Tongue (tissue), 3 donors: ENCODE data around the gene SLC34A2. TPM values are rescaled to one million over a fixed set of nuclear protein-coding genes. Genes with fewer than 3 reads are reported as not detected.

Source experiments
- DNase-seq: peaks from one replicate; pipeline ENCODE4 v3.0.0-alpha.2; 2015
- small RNA-seq: library from RNA; depleted of rRNA; stranded (forward); fragments of <200 nt; gene quantifications from one replicate; pipeline ENCODE3, GENCODE V24; 2014; ENCODE audit warnings: low replicate concordance
- total RNA-seq: library from RNA; depleted of rRNA; stranded (reverse); fragments of >200 nt; gene quantifications from one replicate; pipeline ENCODE4 v1.2.3, GENCODE V29; 2014

Gene SLC34A2
- total RNA-seq, 1 donor from 2014 or later = 10.7 TPM

DNA sequence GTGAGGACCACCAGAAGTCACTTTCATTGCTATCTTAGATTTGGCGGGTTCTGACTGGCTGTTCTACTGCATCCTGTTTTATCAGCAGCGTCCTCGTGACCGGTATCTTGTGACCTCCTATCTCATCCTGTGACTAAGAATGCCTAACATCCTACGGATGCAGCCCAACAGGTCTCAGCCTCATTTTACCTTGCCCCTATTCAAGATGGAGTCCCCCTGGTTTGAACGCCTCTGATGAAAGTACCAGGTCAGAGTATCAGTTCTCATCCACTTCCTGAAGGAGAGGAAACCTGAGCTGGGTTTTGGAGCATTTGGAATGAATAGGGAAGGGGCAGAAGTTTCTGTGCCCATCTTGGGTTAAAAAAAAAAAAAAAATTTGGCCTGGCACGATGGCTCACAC is 70.2 kb downstream of the SLC34A2 start:
- no peak for DNase-seq

DNA sequence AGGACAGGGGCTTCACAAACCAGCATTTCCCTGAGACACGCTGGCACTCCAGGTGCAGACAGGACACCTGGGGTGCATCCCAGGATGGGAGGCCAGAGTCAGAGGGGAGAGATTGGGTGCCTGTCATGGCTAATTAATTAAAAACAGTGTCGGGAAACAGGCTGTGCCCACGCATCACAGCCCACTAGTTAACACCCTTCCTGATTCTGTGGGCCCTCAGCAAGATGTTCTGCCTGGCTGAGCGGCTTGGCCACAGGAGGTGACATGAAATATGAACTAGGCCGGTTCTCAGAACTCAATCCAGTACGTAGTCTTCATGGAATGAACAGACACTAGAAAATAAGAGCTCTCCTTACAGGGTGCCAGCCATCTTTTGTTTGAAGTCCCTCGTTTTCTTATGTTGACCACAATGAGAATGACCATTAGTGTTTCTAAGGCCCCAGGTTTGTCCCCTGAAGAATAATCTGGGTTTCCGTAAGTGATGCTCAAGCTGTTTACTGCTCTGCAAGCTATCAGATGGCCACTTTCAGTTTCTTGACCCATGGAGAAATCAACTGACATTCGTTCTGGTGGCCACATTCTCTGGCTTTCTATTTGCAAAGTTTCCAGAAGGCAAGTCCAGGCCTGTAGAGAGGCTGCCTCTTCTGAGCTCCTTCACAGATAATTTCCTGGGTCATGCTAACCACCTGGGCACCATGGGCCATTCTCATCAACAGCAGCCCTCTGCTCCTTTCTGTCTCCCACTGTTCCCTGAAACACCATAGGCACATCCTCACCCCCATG is 72.3 kb downstream of the SLC34A2 start:
- DNase-seq = no peak

Small RNA genes within 50 kb of the gene (small RNA-seq; reads per million reads assigned to genes)
- gene AC092436.3 = not detected
- not detected for gene MTND4LP22
- not detected for gene RPS29P11

Other genes starting within 250 kb of the SLC34A2 start
- gene SEL1L3, start 207.1 kb downstream of the SLC34A2 start, total RNA-seq = 22.6 TPM